ENCODE data around the gene CA9.
"Not testable (repeated sequence)": the region's sequence is repeated elsewhere in the genome, so short reads cannot be mapped to it uniquely, and the experiment has no call there.

- TF ChIP-seq BHLHE40 (IDR thresholded peaks at IDR 0.05; ENCODE audit: borderline replicate concordance); FOXA1 (IDR thresholded peaks at IDR 0.05); SP1 (IDR thresholded peaks at IDR 0.05); L3MBTL2 (conservative IDR thresholded peaks at IDR 0.05); ZNF384 (IDR thresholded peaks at IDR 0.05); FOXM1 (IDR thresholded peaks at IDR 0.05; ENCODE audit: borderline replicate concordance): not testable (repeated sequence)
These were observed 36.9 kb upstream of the CA9 start for GRCh38 chr9:35636877-35637246.
